WERI-Rb-1 (cell line): ENCODE data around the gene SPTSSA.
"Not testable (repeated sequence)": the region's sequence is repeated elsewhere in the genome, so short reads cannot be mapped to it uniquely, and the experiment has no call there.

Source experiments
- DNase-seq: peaks from one replicate; pipeline ENCODE4 v3.0.0-alpha.2; 2020
- H3K27ac ChIP-seq: fragments of 250-450 bp; sonication (Bioruptor Pico); 2 replicates; pipeline ENCODE4 v1.5.1; 2020; ENCODE audit warnings: mild to moderate bottlenecking, moderate library complexity
- H3K27me3 ChIP-seq: fragments of 250-450 bp; sonication (Bioruptor Pico); 2 replicates; pipeline ENCODE4 v1.5.1; 2021; ENCODE audit warnings: mild to moderate bottlenecking, low read depth, moderate library complexity; ENCODE audit not compliant: insufficient read depth, severe bottlenecking
- H3K36me3 ChIP-seq: fragments of 250-450 bp; sonication (Bioruptor Pico); 2 replicates; pipeline ENCODE4 v1.5.1; 2020; ENCODE audit warnings: mild to moderate bottlenecking, moderate library complexity
- H3K4me3 ChIP-seq: 2 replicates; pipeline ENCODE4 v1.5.1; 2011; ENCODE audit warnings: low read depth, mild to moderate bottlenecking, control low read depth, low read length
- H3K9me3 ChIP-seq: fragments of 250-450 bp; sonication (Bioruptor Pico); 2 replicates; pipeline ENCODE4 v1.5.1; 2021; ENCODE audit warnings: mild to moderate bottlenecking, moderate library complexity; ENCODE audit not compliant: severe bottlenecking
- TF ChIP-seq, protein P1 (sequence below): IDR thresholded peaks from 2 replicates; pipeline ENCODE4 v1.5.1; 2011; ENCODE audit warnings: low read depth, mild to moderate bottlenecking, control low read depth, inconsistent platforms, low read length

The SPTSSA gene

DNA sequence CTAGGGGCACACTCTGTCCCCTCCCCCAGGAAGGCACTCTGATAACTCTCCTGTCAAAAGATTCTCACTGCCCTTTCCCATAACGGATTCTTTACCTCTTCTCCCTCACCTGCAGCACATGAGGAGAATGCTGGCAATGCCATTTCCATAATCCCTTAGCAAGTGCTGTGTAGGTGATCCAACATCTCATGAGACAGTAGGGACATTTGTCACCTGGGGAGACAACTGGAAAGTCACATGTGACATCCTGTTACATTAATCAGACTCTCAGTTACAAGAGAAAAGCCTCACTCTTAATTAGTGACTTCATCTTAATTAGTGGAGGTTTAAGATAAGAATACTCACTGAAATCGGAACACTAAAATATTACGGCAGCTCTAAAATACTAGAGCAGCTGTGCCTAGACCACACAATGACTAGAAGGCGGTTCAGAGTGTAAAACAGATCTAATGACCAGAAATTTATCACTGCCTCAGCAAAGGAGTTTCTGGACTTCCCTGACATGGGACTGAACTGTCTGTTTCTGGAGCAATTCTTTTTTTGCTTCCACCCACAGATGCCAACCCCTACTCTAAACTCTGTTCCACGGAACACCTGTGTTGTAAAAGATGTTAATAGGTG lies 75.1 kb downstream of the SPTSSA start:
- Histone ChIP-seq H3K36me3 (no peaks in the 10 kb centered on the region), H3K27ac (no peak overlapping the region), H3K9me3 (no peaks in the 10 kb centered on the region), H3K27me3 (no peaks in the 10 kb centered on the region), H3K4me3 (no peak overlapping the region)
- DNase-seq, result peak; percentile 10
- TF ChIP-seq, protein P1, sequence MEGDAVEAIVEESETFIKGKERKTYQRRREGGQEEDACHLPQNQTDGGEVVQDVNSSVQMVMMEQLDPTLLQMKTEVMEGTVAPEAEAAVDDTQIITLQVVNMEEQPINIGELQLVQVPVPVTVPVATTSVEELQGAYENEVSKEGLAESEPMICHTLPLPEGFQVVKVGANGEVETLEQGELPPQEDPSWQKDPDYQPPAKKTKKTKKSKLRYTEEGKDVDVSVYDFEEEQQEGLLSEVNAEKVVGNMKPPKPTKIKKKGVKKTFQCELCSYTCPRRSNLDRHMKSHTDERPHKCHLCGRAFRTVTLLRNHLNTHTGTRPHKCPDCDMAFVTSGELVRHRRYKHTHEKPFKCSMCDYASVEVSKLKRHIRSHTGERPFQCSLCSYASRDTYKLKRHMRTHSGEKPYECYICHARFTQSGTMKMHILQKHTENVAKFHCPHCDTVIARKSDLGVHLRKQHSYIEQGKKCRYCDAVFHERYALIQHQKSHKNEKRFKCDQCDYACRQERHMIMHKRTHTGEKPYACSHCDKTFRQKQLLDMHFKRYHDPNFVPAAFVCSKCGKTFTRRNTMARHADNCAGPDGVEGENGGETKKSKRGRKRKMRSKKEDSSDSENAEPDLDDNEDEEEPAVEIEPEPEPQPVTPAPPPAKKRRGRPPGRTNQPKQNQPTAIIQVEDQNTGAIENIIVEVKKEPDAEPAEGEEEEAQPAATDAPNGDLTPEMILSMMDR, result no peak

DNA sequence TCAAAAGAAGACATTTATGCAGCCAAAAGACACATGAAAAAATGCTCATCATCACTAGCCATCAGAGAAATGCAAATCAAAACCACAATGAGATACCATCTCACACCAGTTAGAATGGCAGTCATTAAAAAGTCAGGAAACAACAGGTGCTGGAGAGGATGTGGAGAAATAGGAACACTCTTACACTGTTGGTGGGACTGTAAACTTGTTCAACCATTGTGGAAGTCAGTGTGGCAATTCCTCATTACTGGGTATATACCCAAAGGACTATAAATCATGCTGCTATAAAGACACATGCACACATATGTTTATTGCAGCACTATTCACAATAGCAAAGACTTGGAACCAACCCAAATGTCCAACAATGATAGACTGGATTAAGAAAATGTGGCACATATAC lies 76.2 kb downstream of the SPTSSA start:
- H3K27me3 ChIP-seq, H3K27ac ChIP-seq, H3K4me3 ChIP-seq, H3K36me3 ChIP-seq, H3K9me3 ChIP-seq, DNase-seq: not testable (repeated sequence)

DNA sequence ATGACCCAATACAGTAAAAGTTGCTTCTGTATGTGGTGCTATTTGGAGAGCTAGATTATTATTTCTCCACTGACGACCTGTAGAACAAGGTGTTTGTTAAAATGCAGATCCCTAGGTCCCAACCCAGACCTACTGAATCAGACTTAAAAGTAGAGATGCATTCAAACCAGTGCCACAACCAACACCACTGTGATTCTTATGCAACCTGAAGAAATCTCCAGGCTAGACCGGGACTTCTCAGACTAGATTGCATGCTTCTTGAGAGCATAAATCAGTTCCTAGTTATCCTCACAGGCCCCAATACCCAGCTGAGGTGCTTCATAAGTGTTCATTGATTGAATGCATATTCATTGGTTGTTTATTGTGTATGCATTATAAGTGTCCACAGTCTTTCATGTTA lies 78.2 kb downstream of the SPTSSA start:
- Histone ChIP-seq H3K9me3 (no peaks in the 10 kb centered on the region), H3K4me3 (no peak overlapping the region), H3K27ac (no peak overlapping the region), H3K36me3 (no peaks in the 10 kb centered on the region), H3K27me3 (no peaks in the 10 kb centered on the region)
- TF ChIP-seq, protein P1, result no peak
- no peak for DNase-seq
